Fibroblast of mammary gland (primary cell): Measurements from ENCODE around the gene TAL1.
"Not testable (repeated sequence)": the region's sequence is repeated elsewhere in the genome, so short reads cannot be mapped to it uniquely, and the experiment has no call there.

Source experiments
- DNase-seq: peaks from one replicate; pipeline ENCODE4 v3.0.0-alpha.2; 2010; ENCODE audit warnings: low read depth
- H3K4me3 ChIP-seq: 2 replicates; pipeline ENCODE4 v1.5.1; 2011; ENCODE audit warnings: low read depth, mild to moderate bottlenecking, low read length, moderate library complexity; ENCODE audit not compliant: control insufficient read depth
- CTCF ChIP-seq: conservative IDR thresholded peaks from 2 replicates; pipeline ENCODE4 v1.5.1; 2011; ENCODE audit warnings: low read depth, low read length, inconsistent platforms; ENCODE audit not compliant: control insufficient read depth, insufficient read depth

The TAL1 gene

GRCh38 chr1:47232187-47232874, at the start of gene TAL1:
Gene TAL1, minus strand, starts transcription at chr1:47232225. Its CDS starts 6,337 bp downstream, at chr1:47225888.
- TF ChIP-seq CTCF: no peak
- H3K4me3 ChIP-seq: peak within 1 kb of the TSS; percentile 9
- DNase-seq: no peak

GRCh38 chr1:47280142-47280541, 48.1 kb upstream of the TAL1 start:
- TF ChIP-seq CTCF: no peak
- no peak overlapping the region for H3K4me3 ChIP-seq
- DNase-seq: peak; percentile 60

- TF ChIP-seq CTCF: no peak
- H3K4me3 ChIP-seq: no peak overlapping the region
- no peak for DNase-seq
Measured at GRCh38 chr1:47276850-47277249, 44.8 kb upstream of the TAL1 start.

- not testable (repeated sequence) for H3K4me3 ChIP-seq
- DNase-seq: peak; percentile 1
Measured at GRCh38 chr1:47275811-47276210, 43.8 kb upstream of the TAL1 start.

GRCh38 chr1:47265529-47265928, 33.5 kb upstream of the TAL1 start:
- H3K4me3 ChIP-seq, DNase-seq: not testable (repeated sequence)

GRCh38 chr1:47262787-47263413, 30.9 kb upstream of the TAL1 start:
- TF ChIP-seq CTCF: peak; percentile 71
- no peak overlapping the region for H3K4me3 ChIP-seq
- DNase-seq: peak; percentile 54

GRCh38 chr1:47257224-47257623, 25.2 kb upstream of the TAL1 start:
- TF ChIP-seq CTCF: no peak
- H3K4me3 ChIP-seq: no peak overlapping the region
- DNase-seq: no peak

GRCh38 chr1:47252795-47253194, 20.8 kb upstream of the TAL1 start:
- no peak for DNase-seq
- TF ChIP-seq CTCF: no peak

More at GRCh38 chr1:47252795-47253194, 20.8 kb upstream of the TAL1 start:
- no peak overlapping the region for H3K4me3 ChIP-seq
